Epithelial cell of esophagus (primary cell): ENCODE data around the gene GPR37L1.
"Not testable (repeated sequence)": the region's sequence is repeated elsewhere in the genome, so short reads cannot be mapped to it uniquely, and the experiment has no call there.

Source experiments
- DNase-seq: peaks from one replicate; pipeline ENCODE4 v3.0.0; 2010; ENCODE audit warnings: low read depth
- H3K4me3 ChIP-seq: 2 replicates; pipeline ENCODE4 v1.5.1; 2011; ENCODE audit warnings: mild to moderate bottlenecking, low read length, control low read depth
- TF ChIP-seq, protein P1 (sequence below): IDR thresholded peaks from 2 replicates; pipeline ENCODE4 v1.5.1; 2011; ENCODE audit warnings: low read depth, mild to moderate bottlenecking, low read length, control low read depth, inconsistent platforms; ENCODE audit not compliant: insufficient read depth; ENCODE audit errors: missing control alignments

The GPR37L1 gene

DNA sequence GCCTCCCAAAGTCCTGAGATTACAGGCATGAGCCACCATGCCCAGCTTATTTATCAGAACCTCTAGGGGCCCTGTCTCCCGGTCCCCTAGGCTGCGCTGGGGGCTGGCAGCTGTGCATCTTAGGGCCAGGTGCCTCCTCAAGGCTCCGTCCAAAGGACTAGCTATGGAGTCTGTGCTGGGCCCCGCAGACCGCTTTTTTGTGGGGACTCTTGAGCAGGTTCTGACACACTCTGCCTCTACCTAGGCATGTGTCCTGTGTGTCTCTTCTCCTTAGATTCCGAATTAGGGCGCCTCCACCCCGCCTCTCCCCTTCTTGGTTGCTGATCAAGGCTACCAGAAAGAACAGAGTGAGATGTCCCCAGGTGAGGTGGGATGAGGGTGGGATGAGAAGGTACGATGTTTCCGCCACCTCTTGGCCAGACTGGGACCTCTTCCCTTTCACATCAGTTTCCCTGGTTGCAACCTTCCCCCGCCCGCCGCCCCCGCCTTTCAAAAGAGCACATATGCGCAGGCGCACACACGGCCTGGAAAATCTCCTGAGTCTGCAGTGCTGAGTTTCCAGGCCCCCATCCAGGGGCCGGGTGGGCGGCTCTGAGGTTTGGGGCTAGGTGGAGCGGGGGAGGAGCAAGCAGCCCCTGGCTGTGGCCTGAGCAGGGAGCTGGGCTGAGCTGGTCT lies 42.7 kb downstream of the GPR37L1 start:
- DNase-seq: no peak
- TF ChIP-seq, protein P1, sequence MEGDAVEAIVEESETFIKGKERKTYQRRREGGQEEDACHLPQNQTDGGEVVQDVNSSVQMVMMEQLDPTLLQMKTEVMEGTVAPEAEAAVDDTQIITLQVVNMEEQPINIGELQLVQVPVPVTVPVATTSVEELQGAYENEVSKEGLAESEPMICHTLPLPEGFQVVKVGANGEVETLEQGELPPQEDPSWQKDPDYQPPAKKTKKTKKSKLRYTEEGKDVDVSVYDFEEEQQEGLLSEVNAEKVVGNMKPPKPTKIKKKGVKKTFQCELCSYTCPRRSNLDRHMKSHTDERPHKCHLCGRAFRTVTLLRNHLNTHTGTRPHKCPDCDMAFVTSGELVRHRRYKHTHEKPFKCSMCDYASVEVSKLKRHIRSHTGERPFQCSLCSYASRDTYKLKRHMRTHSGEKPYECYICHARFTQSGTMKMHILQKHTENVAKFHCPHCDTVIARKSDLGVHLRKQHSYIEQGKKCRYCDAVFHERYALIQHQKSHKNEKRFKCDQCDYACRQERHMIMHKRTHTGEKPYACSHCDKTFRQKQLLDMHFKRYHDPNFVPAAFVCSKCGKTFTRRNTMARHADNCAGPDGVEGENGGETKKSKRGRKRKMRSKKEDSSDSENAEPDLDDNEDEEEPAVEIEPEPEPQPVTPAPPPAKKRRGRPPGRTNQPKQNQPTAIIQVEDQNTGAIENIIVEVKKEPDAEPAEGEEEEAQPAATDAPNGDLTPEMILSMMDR: no peak
- H3K4me3 ChIP-seq: no peak overlapping the region

DNA sequence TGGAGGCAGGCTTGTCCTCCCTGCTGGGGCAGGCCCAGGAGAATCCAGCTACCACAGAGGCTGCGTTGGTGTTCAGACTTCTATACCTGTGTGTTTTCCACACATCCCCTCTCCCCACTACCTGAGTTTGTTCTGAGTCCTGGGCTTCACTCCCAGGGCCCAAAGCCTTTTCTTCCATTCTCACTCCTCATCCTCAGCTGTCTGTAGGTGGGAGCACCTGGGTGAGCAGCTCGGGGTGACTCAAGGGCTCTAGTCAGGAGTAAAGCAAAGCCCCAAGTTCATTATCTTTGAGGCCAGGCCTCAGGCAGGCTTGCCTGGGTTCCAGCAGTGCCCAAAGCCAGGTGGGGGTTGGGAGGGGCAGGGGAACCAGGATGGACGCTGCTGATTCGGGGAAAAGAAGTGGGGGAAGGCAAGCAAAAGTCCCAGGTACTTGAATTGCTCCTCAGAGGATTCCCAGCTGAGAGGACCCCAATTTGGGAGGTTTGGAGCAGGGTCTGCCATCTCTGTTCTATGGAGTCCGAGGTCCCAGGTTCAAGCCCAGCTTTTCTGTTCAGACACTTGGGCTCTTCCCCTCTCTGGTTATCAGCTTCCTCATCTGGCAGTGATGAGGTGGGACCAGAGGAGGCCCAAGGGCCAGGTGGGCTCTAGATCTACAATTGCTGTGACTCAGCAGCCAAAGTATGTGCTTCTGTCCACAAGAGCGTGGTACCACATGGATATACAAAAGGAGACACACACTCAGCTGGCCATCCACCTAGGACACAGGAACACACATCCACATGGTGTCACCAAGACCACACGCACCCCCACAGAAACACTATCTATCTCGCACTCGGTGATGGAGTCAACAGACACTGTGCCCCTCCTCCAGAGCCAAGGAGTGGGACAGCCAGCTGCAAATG lies 43.5 kb downstream of the GPR37L1 start:
- no peak overlapping the region for H3K4me3 ChIP-seq
- no peak for DNase-seq
- TF ChIP-seq, protein P1: no peak

GRCh38 chr1:202167054-202167453 lies 44.3 kb downstream of the GPR37L1 start:
- DNase-seq, H3K4me3 ChIP-seq: not testable (repeated sequence)

DNA sequence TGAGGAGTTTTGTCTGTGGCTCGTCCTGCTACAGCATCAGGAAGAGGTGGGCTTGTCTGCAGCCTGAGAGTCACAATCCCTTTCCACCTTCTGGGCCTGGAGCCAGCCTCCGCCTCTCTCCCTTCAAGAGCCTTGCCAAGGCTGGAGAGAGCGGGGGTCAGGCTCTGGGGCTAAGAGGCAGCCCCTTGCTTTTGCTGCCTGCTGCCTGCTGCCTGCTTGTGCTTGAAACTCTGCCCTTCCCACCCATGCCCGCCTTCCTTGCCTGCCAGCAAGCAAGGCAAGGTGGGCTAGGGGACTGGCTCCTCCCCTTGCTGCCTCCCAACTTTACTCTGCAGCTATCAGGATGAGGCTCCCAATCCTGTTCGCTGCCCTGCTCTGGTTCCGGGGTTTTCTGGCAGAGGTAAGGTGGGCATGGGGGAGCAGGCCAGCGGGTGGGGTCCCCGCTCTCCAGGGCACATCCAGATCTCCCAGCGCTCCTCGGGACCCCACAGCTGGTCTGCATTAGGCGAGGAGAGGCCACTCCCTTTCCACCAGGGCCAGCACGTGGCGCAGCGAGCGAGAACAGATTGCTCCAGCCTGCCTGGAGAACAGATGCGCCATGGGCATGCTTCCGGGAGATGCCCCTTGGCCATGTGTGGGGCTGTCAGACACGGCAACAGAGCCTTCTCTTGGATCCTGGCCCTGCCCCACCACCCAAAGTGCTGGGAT lies 45.1 kb downstream of the GPR37L1 start:
- H3K4me3 ChIP-seq: no peak overlapping the region
- TF ChIP-seq, protein P1: no peak
- no peak for DNase-seq

DNA sequence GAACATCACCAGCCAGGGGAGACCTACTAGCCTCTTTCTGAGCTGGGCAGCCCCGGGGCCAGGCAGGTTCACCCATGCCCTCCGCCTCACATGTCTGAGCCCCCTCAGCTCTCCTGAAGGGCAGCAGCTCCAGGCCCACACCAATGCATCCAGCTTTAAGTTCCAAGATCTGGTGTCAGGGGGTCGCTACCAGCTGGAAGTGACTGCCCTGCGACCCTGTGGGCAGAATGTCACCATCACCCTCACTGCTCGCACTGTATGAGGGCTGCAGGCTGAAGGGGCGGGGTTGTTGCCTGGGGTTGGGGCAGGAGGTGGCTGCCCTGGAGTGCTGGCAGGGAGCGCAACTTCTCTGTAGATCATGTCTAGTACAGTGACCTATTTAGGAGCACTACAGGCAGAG lies 46.1 kb downstream of the GPR37L1 start:
- TF ChIP-seq, protein P1: no peak
- H3K4me3 ChIP-seq: no peak overlapping the region
- no peak for DNase-seq

- TF ChIP-seq, protein P1: no peak
- no peak overlapping the region for H3K4me3 ChIP-seq
- no peak for DNase-seq
Measured at GRCh38 chr1:202170726-202171125, 48.0 kb downstream of the GPR37L1 start.
